ENCODE data around the gene SEC16A. TPM values are rescaled to one million over a fixed set of nuclear protein-coding genes. Genes with fewer than 3 reads are reported as not detected.

Gene SEC16A
- total RNA-seq, 2 donors from 2014 or later, result 59.0 to 72.8 TPM

DNA sequence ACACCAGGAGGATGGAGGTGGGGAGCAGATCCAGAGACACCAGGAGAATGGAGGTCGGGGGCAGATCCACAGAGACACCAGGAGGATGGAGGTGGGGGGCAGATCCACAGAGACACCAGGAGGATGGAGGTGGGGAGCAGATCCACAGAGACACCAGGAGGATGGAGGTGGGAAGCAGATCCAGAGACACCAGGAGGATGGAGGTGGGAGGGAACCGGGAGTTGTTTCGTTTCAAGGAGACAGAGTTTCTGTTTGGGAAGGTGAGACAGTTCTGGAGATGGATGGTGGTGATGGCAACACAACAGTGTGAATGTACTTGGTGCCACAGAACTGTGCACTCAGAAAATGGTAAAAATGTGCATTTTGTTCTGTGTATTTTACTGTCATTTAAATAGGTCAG, 34.2 kb downstream of the SEC16A start:
- Histone ChIP-seq H3K4me3 (no peak overlapping the region), H3K27me3 (replicated peaks; ENCODE audit: insufficient read depth) (no peaks in the 10 kb centered on the region), H3K4me1 (ENCODE audit: control insufficient read depth in 1 of 2, low read depth in 2 of 2) (no peaks in the 10 kb centered on the region), H3K36me3 (peaks cover 70% of the 10 kb centered on the region), H3K9me3 (no peaks in the 10 kb centered on the region), H3K27ac (no peak overlapping the region)
- ATAC-seq (ENCODE audit: insufficient number of reproducible peaks, low FRiP score, low read depth) (no peak), DNase-seq (ENCODE audit: low spot score) (no peak)
- TF ChIP-seq, protein P1, sequence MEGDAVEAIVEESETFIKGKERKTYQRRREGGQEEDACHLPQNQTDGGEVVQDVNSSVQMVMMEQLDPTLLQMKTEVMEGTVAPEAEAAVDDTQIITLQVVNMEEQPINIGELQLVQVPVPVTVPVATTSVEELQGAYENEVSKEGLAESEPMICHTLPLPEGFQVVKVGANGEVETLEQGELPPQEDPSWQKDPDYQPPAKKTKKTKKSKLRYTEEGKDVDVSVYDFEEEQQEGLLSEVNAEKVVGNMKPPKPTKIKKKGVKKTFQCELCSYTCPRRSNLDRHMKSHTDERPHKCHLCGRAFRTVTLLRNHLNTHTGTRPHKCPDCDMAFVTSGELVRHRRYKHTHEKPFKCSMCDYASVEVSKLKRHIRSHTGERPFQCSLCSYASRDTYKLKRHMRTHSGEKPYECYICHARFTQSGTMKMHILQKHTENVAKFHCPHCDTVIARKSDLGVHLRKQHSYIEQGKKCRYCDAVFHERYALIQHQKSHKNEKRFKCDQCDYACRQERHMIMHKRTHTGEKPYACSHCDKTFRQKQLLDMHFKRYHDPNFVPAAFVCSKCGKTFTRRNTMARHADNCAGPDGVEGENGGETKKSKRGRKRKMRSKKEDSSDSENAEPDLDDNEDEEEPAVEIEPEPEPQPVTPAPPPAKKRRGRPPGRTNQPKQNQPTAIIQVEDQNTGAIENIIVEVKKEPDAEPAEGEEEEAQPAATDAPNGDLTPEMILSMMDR (IDR thresholded peaks at IDR 0.05), result no peak

DNA sequence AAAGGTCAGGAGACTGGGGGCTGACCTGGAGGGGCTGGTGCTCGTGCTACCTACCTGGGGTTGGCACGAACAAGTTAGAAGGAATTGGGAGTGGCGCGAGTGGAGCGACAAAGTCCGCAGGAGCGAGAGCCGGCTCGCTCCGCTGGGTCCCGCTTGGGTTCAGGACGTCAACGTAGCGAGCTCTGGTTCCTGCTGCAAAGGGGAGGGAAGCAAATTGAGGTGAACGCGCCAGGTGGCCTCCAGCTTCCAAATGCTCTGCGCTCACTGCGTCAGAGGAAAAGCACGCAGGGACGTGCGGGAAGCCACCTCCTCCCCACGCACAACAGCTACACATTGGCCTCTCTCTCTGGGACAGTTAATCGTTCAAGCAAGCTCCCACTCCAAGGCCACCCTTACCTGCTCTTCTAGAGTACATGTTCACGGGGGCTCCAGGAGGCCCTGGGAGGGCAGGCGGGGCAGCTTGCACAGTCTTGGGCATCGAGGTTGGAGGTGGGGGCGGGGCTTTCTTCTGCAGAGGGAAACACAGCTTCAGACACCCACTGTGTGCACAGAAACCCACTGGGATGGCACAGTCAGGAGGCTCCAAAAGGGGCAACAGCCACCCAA, 35.6 kb downstream of the SEC16A start:
- no peak overlapping the region for H3K27ac ChIP-seq
- ATAC-seq (ENCODE audit: insufficient number of reproducible peaks, low FRiP score, low read depth), result no peak
- TF ChIP-seq, protein P1 (IDR thresholded peaks at IDR 0.05), result no peak
- no peak overlapping the region for H3K4me3 ChIP-seq
- no peak for DNase-seq (ENCODE audit: low spot score)
- peaks cover 75% of the 10 kb centered on the region for H3K36me3 ChIP-seq
- H3K4me1 ChIP-seq (ENCODE audit: control insufficient read depth in 1 of 2, low read depth in 2 of 2), result no peaks in the 10 kb centered on the region
- no peaks in the 10 kb centered on the region for H3K9me3 ChIP-seq
- no peaks in the 10 kb centered on the region for H3K27me3 ChIP-seq (replicated peaks; ENCODE audit: insufficient read depth)

DNA sequence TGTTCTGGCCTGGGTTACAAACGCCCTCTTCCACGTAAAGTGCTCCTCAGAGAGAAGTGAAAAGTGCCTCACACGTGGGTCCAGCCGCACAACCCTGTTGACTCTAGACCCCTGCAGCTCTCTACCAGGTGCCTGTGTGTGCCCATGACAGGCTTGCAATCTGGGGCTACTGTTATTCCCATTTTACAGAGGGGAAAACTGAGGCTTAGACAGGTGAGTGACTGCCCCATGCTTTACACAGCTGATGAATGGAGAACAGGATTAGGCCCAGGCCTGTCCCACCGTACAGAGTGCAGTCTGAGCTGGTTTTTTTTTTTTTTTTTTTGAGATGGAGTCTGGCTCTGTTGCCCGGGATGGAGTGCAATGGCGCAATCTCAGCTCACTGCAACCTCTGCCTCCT, 37.0 kb downstream of the SEC16A start:
- Histone ChIP-seq H3K4me1 (ENCODE audit: control insufficient read depth in 1 of 2, low read depth in 2 of 2) (no peaks in the 10 kb centered on the region), H3K4me3 (no peak overlapping the region), H3K27me3 (replicated peaks; ENCODE audit: insufficient read depth) (no peaks in the 10 kb centered on the region), H3K9me3 (no peaks in the 10 kb centered on the region), H3K27ac (no peak overlapping the region), H3K36me3 (peaks cover 76% of the 10 kb centered on the region)
- DNase-seq (ENCODE audit: low spot score), result no peak
- ATAC-seq (ENCODE audit: insufficient number of reproducible peaks, low FRiP score, low read depth), result no peak
- TF ChIP-seq, protein P1 (IDR thresholded peaks at IDR 0.05), result no peak

DNA sequence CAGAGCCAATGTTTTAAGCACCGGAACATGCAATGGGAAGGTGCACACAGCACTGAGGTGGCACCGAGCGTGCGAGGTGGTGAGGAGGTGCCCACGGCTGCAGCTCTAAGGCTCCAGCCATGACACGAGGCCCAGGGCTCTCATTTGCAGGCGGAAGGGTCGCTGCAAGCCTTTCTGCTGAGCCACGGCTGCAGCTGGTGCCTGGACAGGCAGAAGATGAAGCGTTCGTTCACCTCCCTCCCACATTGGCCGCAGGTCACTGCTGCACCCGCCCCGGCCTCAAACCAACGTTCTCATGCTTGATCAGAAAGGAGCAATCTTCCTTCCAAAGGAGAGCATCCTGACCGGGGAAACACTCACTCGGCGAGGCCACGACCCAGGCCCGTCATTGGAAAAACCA, 38.7 kb downstream of the SEC16A start:
- no peak for DNase-seq (ENCODE audit: low spot score)
- Histone ChIP-seq H3K4me3 (no peak overlapping the region), H3K4me1 (ENCODE audit: control insufficient read depth in 1 of 2, low read depth in 2 of 2) (peaks cover 0 to 6% of the 10 kb centered on the region in 2 donors), H3K27ac (no peak overlapping the region), H3K27me3 (replicated peaks; ENCODE audit: insufficient read depth) (no peaks in the 10 kb centered on the region), H3K9me3 (no peaks in the 10 kb centered on the region), H3K36me3 (peaks cover 61% of the 10 kb centered on the region)
- ATAC-seq (ENCODE audit: insufficient number of reproducible peaks, low FRiP score, low read depth), result no peak
- TF ChIP-seq, protein P1 (IDR thresholded peaks at IDR 0.05), result no peak

DNA sequence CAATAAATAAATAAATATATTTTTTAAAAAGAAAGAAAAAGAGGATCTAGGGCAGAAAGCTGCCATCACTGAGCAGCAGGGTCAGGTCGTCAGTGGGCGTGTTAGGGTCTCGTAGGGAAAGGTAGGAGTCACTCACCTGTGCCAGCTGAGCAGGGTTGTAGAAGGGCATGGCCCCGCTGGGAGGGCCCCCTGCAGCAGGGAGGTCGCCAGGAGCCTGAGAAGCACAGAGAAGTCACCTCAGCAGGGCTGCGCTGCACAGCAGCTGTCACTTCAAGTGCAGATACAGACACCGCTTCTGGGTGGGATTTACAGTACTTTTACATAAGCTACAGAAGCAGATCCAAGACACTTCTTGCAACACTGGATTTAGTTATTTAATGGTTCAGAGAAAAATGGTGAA, 39.2 kb downstream of the SEC16A start:
- Histone ChIP-seq H3K36me3 (peaks cover 57% of the 10 kb centered on the region), H3K27me3 (replicated peaks; ENCODE audit: insufficient read depth) (no peaks in the 10 kb centered on the region), H3K4me3 (no peak overlapping the region), H3K27ac (no peak overlapping the region), H3K9me3 (no peaks in the 10 kb centered on the region), H3K4me1 (ENCODE audit: control insufficient read depth in 1 of 2, low read depth in 2 of 2) (peaks cover 2 to 7% of the 10 kb centered on the region in 2 donors)
- no peak for DNase-seq (ENCODE audit: low spot score)
- ATAC-seq (ENCODE audit: insufficient number of reproducible peaks, low FRiP score, low read depth), result no peak
- TF ChIP-seq, protein P1 (IDR thresholded peaks at IDR 0.05), result no peak

Data from thoracic aorta (tissue), 2 donors.